ENCODE data around the gene IL17C. TPM values are rescaled to one million over a fixed set of nuclear protein-coding genes. Genes with fewer than 3 reads are reported as not detected.

Gene IL17C
- total and polyA plus RNA-seq, 2 of the 8 experiments (the other 6 are each of a cell fraction or from before 2014, with no cell fraction given): 1.1 to 1.9 TPM

- TF ChIP-seq ATF3 (IDR thresholded peaks at IDR 0.05; ENCODE audit: insufficient read depth, low read depth, low read length): no peak
- no peak for TF ChIP-seq TEAD4 (IDR thresholded peaks at IDR 0.05; ENCODE audit: low read depth, low read length)
- TF ChIP-seq JUN (IDR thresholded peaks at IDR 0.05; ENCODE audit: low read depth, low read length): no peak
- no peak for TF ChIP-seq RBBP5 (IDR thresholded peaks at IDR 0.05; ENCODE audit: borderline replicate concordance, low read depth, low read length)
- TF ChIP-seq SUZ12 (IDR thresholded peaks at IDR 0.05; ENCODE audit: low read length): no peak
- no peak for TF ChIP-seq NRF1 (IDR thresholded peaks at IDR 0.05; ENCODE audit: low read depth, low read length)
These were observed 48.8 kb downstream of the IL17C start (continued) for GRCh38 chr16:88687254-88687576.

All from H1 (cell line).